ENCODE results near the gene ARFIP1.

Gene ARFIP1

DNA sequence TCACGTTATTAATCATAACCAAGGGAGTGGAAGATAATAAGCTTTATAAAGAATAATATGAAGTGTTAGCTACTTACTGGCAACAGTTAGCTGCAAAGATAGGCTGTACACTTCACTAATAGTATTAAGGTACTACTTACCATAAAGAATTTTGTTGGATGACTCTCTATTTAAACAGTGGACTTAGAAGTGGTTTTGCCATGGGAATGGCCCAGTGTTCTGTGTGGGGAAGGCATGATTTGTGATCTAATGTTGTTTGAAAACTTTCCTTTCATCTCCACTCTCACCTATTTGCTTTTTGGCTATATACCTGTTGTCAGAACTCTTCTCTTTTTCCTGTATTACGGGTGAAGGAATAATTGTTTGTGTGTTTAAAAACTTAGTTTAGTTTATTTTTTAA is 179.3 kb downstream of the ARFIP1 start:
- Histone ChIP-seq H3K9me3 (ENCODE audit: control insufficient read depth in 2 of 2, low read length in 2 of 2) (no peaks in the 10 kb centered on the region), H3K4me3 (ENCODE audit: low read length in 2 of 2) (no peak overlapping the region), H3K4me1 (ENCODE audit: control insufficient read depth, insufficient read depth, low read length) (no peaks in the 10 kb centered on the region), H3K9ac (ENCODE audit: low read length in 2 of 2) (no peak overlapping the region), H3K27me3 (ENCODE audit: control insufficient read depth in 1 of 2, insufficient read depth in 2 of 2, low read length in 2 of 2) (no peaks in the 10 kb centered on the region), H3K36me3 (ENCODE audit: control insufficient read depth in 2 of 2, insufficient read depth in 2 of 2, low read length in 2 of 2) (no peaks in the 10 kb centered on the region), H3K27ac (ENCODE audit: low read length) (no peak overlapping the region)

DNA sequence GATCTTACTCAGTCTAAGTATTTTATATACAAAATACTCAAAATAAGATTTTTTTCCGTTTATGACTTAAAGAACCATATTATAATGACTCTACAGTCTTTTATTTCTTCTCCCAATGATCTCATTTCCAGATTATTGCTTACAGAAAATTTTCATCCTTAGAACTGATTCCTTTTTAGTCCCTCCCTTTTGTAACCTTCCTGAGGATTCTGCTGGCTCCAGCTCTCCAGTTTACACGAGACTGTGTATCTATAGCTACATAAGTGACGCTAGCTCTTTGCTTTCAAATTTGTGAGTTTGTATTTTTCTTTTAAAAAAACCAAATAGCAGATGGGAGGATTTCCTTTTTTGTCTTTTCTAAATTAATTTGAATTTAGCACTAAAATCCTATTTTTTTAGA is 180.3 kb downstream of the ARFIP1 start:
- Histone ChIP-seq H3K27me3 (ENCODE audit: control insufficient read depth in 1 of 2, insufficient read depth in 2 of 2, low read length in 2 of 2) (no peaks in the 10 kb centered on the region), H3K9ac (ENCODE audit: low read length in 2 of 2) (no peak overlapping the region), H3K4me3 (ENCODE audit: low read length in 2 of 2) (no peak overlapping the region), H3K27ac (ENCODE audit: low read length) (no peak overlapping the region), H3K9me3 (ENCODE audit: control insufficient read depth in 2 of 2, low read length in 2 of 2) (no peaks in the 10 kb centered on the region), H3K36me3 (ENCODE audit: control insufficient read depth in 2 of 2, insufficient read depth in 2 of 2, low read length in 2 of 2) (no peaks in the 10 kb centered on the region), H3K4me1 (ENCODE audit: control insufficient read depth, insufficient read depth, low read length) (no peaks in the 10 kb centered on the region)

DNA sequence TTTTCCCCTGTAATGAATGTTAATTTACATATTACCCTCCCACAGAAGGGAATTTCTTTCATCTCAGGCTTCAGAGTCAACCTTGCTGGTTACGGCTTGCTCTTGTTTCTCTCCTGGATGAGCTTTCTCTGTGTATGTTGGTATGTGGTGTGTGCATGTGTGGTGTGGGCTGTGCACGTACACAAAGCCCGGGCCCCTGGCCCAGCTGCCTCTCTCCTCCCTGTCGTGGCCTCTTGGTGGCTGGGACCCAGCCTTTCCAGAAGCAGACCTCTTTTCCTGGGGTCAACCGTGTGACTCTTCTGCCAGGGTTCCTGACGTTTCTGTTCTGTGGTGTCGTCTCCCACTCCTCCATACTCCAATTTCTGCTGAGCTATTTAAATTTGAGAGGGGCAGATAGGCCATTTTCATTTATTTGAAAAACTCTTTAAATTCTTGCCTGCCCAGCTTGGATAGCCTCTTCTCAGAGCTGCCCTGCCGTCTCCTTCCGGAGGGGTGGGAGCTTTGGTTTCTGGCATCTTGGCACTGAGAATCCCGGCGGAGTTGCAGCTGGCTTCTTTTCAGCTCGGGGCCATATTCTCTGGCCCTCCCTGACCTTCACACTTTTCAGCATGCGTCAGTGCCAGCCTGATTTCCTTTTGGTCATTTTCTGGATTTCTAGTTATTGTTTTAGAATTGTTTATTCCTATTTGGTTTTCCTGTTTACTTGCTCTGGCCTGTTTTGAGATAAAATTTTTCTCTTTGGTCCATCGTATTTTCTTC is 181.4 kb downstream of the ARFIP1 start:
- Histone ChIP-seq H3K9ac (ENCODE audit: low read length in 2 of 2) (no peak overlapping the region), H3K36me3 (ENCODE audit: control insufficient read depth in 2 of 2, insufficient read depth in 2 of 2, low read length in 2 of 2) (no peaks in the 10 kb centered on the region), H3K4me3 (ENCODE audit: low read length in 2 of 2) (no peak overlapping the region), H3K27me3 (ENCODE audit: control insufficient read depth in 1 of 2, insufficient read depth in 2 of 2, low read length in 2 of 2) (no peaks in the 10 kb centered on the region), H3K4me1 (ENCODE audit: control insufficient read depth, insufficient read depth, low read length) (no peaks in the 10 kb centered on the region), H3K9me3 (ENCODE audit: control insufficient read depth in 2 of 2, low read length in 2 of 2) (no peaks in the 10 kb centered on the region), H3K27ac (ENCODE audit: low read length) (no peak overlapping the region)

DNA sequence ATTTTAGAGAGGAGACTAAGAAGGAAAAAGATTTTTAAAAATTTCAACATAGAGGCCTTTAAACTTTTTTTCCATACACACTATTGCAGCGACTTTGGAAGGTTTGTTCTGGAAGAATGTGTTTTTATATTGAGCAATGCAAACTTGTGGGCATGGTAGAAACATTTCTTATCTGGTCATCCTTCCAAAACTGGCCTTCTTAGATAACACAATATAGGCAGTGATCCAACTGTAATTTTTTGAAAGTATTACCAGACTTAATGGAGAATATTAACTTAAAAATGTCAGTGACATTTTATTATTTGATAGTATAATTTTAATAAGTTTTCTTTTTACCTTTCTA is 182.0 kb downstream of the ARFIP1 start:
- Histone ChIP-seq H3K4me1 (ENCODE audit: control insufficient read depth, insufficient read depth, low read length) (no peaks in the 10 kb centered on the region), H3K27ac (ENCODE audit: low read length) (no peak overlapping the region), H3K27me3 (ENCODE audit: control insufficient read depth in 1 of 2, insufficient read depth in 2 of 2, low read length in 2 of 2) (no peaks in the 10 kb centered on the region), H3K9ac (ENCODE audit: low read length in 2 of 2) (no peak overlapping the region), H3K9me3 (ENCODE audit: control insufficient read depth in 2 of 2, low read length in 2 of 2) (no peaks in the 10 kb centered on the region), H3K4me3 (ENCODE audit: low read length in 2 of 2) (no peak overlapping the region), H3K36me3 (ENCODE audit: control insufficient read depth in 2 of 2, insufficient read depth in 2 of 2, low read length in 2 of 2) (no peaks in the 10 kb centered on the region)
